Activated CD4-positive, alpha-beta T cell treated with anti-CD3 and anti-CD28 coated beads, Interleukin-2, amount 50 U/mL, for 4 hours (primary cell): ENCODE measurements around the gene MYL6B.
"Not testable (repeated sequence)": the region's sequence is repeated elsewhere in the genome, so short reads cannot be mapped to it uniquely, and the experiment has no call there.

Experiments used
- DNase-seq, 2 experiments: peaks; one replicate each; pipeline ENCODE4 v3.0.0-alpha.2; 2020

MYL6B gene

DNA sequence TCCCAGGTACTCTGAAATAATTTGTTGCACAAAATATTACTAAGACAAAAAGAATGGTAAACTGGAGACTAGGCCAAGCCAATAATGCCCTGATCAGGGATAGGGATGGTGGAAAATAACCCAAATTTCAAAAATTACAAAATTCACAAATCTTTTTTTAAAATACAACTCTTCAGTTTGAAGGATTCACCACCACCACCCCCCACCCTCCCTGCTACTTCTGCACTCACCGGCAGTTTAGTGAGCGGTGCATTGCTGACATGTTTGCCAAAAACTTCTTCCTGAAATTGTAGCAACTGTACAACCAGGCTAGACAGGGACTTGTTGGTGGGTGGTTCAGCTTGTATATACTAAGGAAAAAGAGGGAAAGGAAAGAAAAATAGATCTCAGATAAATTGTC, 34.6 kb downstream of the MYL6B start:
- no peak for DNase-seq

- no peak for DNase-seq
Measured at GRCh38 chr12:56188131-56188777, 35.9 kb downstream of the MYL6B start.

- peak in 1 of 2 experiments; percentile 3 for DNase-seq
Measured at GRCh38 chr12:56188778-56189098, 36.4 kb downstream of the MYL6B start.

DNA sequence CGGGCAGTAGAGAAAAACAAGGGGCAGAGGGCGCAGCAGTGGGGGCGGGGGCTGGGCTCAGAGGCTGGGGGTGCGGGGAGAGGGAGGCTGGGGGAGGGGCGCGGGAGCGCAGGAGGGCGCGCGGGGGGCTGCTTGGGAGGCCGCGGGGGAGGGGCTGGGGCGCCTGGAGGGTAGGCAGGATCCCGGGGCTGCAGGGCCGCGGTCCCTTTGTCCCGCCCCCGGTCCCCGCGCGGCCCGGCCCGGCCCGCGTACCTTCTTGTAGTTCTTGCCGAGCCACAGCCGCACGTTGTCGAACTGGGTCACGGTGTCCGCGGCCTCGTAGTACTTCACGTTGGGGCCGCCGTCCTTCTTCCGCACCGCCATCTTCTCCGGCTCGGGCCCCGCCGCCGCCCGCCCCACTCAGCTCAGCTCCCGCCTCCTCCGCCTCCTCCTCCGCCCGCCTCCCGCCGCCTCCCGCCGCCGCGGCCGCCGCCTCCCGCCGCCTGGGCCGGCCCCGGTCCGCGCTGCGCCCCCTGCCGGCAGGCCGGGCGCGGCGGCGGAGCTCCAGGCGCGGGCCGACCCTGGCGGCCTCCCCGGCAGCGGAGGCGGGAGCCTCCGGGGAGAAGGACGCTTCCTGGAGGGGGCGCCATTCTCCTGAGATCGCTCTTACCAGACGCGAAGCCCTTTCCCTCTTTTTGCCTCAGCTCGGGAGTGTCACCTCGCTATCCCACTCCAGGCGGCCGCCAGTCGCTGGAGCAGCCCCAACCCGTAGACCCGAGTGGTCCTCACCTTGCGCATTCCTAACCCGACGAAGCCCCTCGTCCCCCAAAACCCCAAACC, 36.9 kb downstream of the MYL6B start, which contains the start of gene SMARCC2:
TSS of gene SMARCC2 (minus strand) at position 385 of the 819 bp plus-strand sequence. CDS start at position 363, 22 bp downstream.
- DNase-seq = peak; percentile 79 to 82

DNA sequence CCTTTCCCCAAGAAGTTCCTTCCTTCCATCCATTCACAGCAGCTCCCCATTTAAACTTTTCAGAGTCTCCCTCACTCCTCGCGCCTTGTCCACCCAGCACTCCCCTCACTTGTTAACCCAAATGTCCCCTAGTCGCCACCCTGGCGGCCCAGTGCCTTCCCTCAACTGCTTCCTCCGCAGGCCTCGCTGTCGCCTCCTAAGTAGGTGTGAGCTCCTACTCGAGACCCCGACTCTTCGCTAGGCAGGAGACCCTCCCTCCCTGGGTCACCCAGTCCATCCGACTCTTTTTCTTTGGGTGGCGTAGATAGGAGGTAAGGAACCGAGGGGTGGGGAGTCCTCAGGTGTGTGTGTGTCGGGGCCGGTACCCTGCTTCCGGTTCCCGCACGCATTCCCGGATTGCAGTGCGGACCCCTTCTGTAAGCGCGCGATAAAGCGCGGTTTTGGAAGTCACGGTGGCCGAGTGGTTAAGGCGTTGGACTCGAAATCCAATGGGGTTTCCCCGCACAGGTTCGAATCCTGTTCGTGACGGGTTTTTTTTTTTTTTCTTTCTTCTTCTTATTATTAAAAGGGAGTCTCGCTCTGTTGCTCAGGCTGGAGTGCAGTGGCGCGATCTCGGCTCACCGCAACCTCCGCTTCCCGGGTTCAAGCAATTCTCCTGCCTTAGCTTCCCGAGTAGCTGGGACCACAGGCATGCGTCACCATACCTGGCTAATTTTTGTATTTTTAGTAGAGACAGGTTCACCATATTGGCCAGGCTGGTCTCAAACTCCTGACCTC, 37.7 kb downstream of the MYL6B start:
- DNase-seq = peak; percentile 64 to 72

DNA sequence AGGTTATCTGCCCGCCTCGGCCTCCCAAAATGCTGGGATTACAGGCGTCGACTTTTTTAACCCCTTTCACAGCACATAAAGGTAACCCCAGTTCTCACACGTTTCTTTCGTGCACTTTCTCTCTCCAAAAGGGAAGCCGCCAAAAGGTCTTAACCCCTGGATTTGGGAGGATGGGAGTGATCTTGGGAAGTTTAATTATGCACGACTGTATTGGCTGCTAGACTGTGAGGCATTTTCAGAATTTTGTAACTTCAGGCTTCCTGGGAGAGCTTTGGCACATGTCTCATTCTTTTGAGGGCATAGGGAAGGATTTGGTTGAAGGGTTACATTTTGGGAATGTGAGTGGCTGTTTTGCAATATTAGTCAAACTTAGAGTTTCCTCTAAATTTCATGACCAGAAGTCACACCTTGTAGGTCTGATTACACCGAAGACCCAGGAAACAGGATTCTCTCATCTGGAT, 38.3 kb downstream of the MYL6B start:
- no peak for DNase-seq

GRCh38 chr12:56192582-56192981, 40.2 kb downstream of the MYL6B start:
- no peak for DNase-seq

GRCh38 chr12:56193025-56193578, 40.7 kb downstream of the MYL6B start:
- DNase-seq = peak; percentile 69

- DNase-seq = not testable (repeated sequence)
Measured at GRCh38 chr12:56196818-56197550, 44.6 kb downstream of the MYL6B start.

DNA sequence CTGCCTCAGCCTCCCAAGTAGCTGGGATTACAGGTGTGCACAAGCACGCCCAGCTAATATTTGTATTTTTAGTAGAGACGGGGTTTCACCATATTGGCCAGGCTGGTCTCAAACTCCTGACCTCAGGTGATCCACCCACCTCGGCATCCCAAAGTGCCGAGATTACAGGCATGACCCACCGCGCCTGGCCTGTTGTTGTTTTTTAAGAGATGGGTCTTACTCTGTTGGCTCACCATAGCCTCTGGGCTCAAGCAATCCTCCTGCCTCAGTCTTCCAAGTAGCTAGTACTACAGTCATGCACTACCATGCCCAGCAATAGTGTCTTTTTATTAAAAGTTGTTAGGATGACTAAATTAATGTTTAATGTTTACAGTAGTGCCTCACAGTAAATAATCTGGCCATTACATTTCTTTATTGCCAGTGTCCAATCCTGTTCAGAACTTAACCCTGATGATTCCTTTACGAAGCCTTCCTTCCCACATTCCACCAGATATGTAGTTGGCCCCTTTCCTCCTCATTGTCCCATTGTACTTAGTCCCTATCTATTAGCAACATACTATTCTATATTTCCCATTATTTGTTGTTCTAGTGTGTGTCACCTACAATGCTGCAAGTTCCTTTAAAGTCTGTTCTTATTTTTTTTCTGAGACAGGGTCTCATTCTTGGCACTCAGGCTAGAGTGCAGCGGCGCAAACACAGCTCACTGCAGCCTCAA, 45.7 kb downstream of the MYL6B start:
- DNase-seq = no peak

GRCh38 chr12:56198836-56199235, 46.4 kb downstream of the MYL6B start:
- no peak for DNase-seq

DNA sequence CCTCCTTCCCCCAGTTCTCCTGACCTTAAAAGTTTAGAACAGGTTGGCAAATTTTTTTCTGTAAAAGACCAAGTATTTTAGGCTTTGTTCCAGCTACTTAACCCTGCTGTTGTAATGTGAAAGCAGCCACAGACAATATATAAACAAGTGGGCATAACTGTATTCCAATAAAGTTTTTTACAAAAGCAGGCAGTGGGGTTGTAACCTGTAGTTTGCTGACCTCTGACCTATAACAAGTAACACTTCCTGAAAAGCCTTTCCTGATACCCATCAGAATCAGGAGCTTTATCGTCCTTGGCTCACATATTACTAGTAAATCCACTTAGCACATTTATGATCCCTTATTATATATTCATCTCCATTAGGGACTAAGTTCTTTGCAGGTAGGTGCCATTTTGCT, 50.0 kb downstream of the MYL6B start:
- no peak for DNase-seq

DNA sequence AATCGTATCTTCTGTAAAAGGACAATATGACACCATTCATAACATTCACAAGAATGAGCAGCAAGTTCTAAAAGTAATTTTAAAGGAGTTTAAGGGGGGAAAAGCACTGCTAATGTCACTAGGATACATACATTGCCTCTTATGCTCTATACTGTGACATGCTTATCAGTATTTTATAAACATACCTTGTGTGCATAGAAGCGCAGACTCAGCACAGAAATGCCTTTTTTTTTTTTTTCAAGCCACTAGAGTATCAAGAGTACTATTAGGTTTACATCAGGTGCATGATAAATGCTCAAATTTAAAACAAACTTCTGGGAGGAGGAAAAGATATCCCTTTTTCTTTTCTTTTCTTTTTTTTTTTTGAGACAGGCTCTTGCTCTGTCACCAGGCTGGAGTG, 50.5 kb downstream of the MYL6B start:
- no peak for DNase-seq

DNA sequence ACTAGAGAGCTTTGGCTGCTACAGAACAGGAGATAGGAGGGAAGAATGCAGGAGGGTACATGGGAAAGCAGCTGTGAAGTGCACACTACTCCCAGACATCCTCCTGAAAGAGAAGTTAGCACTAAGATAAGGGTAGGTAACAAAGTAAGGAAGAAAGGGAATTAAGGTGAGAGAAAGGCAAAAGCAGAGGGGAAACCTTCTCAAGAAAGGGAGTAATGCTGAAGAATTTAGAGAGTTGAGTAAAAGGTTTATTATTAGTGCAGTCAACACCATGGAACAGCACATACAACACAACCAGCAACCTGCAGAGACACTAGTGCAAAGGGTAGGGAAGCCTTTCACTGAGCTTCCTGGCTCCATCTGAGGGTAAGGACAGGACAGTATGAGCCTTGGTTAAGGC, 51.9 kb downstream of the MYL6B start:
- DNase-seq = no peak

DNA sequence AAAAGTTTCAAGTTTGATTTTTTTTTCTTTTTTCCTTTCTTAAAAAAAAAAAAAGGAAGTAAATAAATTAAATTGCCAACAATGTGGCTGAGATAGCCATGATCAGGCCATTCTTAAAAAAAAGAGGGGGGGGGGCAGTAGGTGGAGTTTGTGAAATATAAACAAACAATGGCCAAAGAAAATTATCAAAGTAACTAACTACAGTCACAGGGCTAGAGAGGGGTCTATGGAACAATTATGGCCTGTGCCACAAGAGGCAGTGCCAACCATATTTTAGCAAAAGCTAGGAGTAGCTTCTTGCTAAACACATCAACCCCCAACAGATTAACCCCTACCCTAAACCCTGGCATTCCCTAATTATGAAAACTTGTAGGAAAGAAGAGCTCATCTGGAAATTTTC, 53.1 kb downstream of the MYL6B start:
- no peak for DNase-seq

- DNase-seq = peak; percentile 19 to 25
Measured at GRCh38 chr12:56206452-56207166, 54.2 kb downstream of the MYL6B start.
